Right lobe of liver (tissue), 6 donors: Measurements from ENCODE around the gene CSNK1G2. TPM values are rescaled to one million over a fixed set of nuclear protein-coding genes. Genes with fewer than 3 reads are reported as not detected.

ENCODE experiments used
- ATAC-seq, 4 donors: fragments of 200-7000 bp; cut with Tn5 transposase; one replicate each; pipeline ENCODE4 v1.9.1; 2020; ENCODE audit warnings: mild to moderate bottlenecking in 4 of 4, moderate library complexity in 4 of 4
- DNase-seq, 3 donors: peaks; one replicate each; pipeline ENCODE4 v3.0.0-alpha.2; 2020
- H3K27ac ChIP-seq, 3 donors: fragments of 200-600 bp; one replicate each; pipeline ENCODE4 v1.8.0; 2022
- H3K27me3 ChIP-seq, 2 donors: fragments of 200-600 bp; one replicate each; pipeline ENCODE4 v1.8.0; 2022
- H3K36me3 ChIP-seq, 4 donors: fragments of 200-600 bp; sonication (generic) in 1 of 4; one replicate each; pipeline versions ENCODE4 v1.5.1 to v1.8.0; 2017 to 2022; ENCODE audit warnings: control low read depth in 1 of 4
- H3K4me1 ChIP-seq, 4 donors: fragments of 200-600 bp; sonication (generic) in 1 of 4; one replicate each; pipeline versions ENCODE4 v1.5.1 to v1.8.0; 2017 to 2022; ENCODE audit warnings: control low read depth in 1 of 4
- H3K4me3 ChIP-seq, 3 donors: fragments of 200-600 bp; one replicate each; pipeline ENCODE4 v1.8.0; 2022
- H3K9me3 ChIP-seq, 4 donors: fragments of 200-600 bp; sonication (generic) in 1 of 4; one replicate each; pipeline versions ENCODE4 v1.5.1 to v1.8.0; 2017 to 2022; ENCODE audit warnings: control low read depth in 1 of 4
- CTCF ChIP-seq, 4 donors: fragments of 200-600 bp in 3 of 4; fragments of 450-650 bp in 1 of 4; IDR thresholded peaks; one replicate each; pipeline versions ENCODE4 v1.5.1 to v1.8.0; 2016 to 2022; ENCODE audit warnings: antibody characterized with exemption in 4 of 4, mild to moderate bottlenecking in 2 of 4
- POLR2A ChIP-seq: fragments of 450-650 bp; IDR thresholded peaks from one replicate; pipeline ENCODE4 v1.6.1; 2017; ENCODE audit warnings: antibody characterized with exemption, mild to moderate bottlenecking
- WGBS: methylation state at CpG from one replicate; pipeline ENCODE4 v1.1.6; 2018; ENCODE audit warnings: low coverage, low lambda C conversion rate; ENCODE audit not compliant: insufficient coverage; ENCODE audit errors: missing lambda C conversion rate; 5-methylcytosine and 5-hydroxymethylcytosine counted together
- intact Hi-C, 2 donors: fragments of 100-400 bp; cut with DNase I; formaldehyde crosslinking; loops; one replicate each; pipeline versions ENCODE4 v1.11.2 to v1.14.1; 2022
- total RNA-seq, 6 experiments: library from RNA; depleted of rRNA in 2 of 6; stranded (reverse); fragments of >200 nt in 2 of 6; fragmentation: NEBNext Ultra II Directional in 3 of 6; extraction: Animal tissue kit (Norgen Biotek cat#: 25700) in 3 of 6; gene quantifications; one replicate each; pipeline versions ENCODE4 v1.1.0 to v1.2.4, GENCODE V29; 2016 to 2023
- donor health status: DM: no; HTN: yes; CAD: no.
- donor health status: DM: no; HTN: no; CAD: no.
- donor health status: DM: no; HTN: no; CAD: no.
- donor health status: DM: no; HTN: yes; CAD: no.
- donor health status: DM: no; HTN: yes; CAD: no.

CSNK1G2 gene
- total RNA-seq, 6 experiments from 2014 or later = 14.4 to 35.2 (median 22.6) TPM

- peak overlapping the region in 1 of 3 donors; percentile 4 for H3K27ac ChIP-seq
- H3K36me3 ChIP-seq = no peaks in the 10 kb centered on the region
- no peak for DNase-seq
- no peaks in the 10 kb centered on the region for H3K9me3 ChIP-seq
- TF ChIP-seq CTCF (IDR thresholded peaks at IDR 0.05) = no peak
- TF ChIP-seq POLR2A = no peak
- H3K4me1 ChIP-seq = peaks cover 0 to 16% (median under 1%) of the 10 kb centered on the region in 4 donors
- no peaks in the 10 kb centered on the region for H3K27me3 ChIP-seq
- 50% methylated on average over 1 of the region's 6 CpGs for WGBS
- H3K4me3 ChIP-seq = no peak overlapping the region
- intact Hi-C loops = no loop called here
- ATAC-seq = no peak
These were observed 38.0 kb upstream of the CSNK1G2 start for GRCh38 chr19:1902923-1903322.

- peak overlapping the region in 2 of 3 donors; percentile 21 to 79 for H3K27ac ChIP-seq
- H3K27me3 ChIP-seq = no peaks in the 10 kb centered on the region
- H3K4me3 ChIP-seq = peak overlapping the region in 2 of 3 donors; percentile 63 to 72
- no peaks in the 10 kb centered on the region for H3K9me3 ChIP-seq
- TF ChIP-seq POLR2A (no peak), CTCF (IDR thresholded peaks at IDR 0.05) (no peak)
- DNase-seq = no peak
- ATAC-seq = no peak
- H3K4me1 ChIP-seq = peaks cover 0 to 13% (median 0%) of the 10 kb centered on the region in 4 donors
- no peaks in the 10 kb centered on the region for H3K36me3 ChIP-seq
- WGBS = 4% methylated on average over 3 of the region's 8 CpGs
- intact Hi-C loops = no loop called here
These were observed 36.2 kb upstream of the CSNK1G2 start for GRCh38 chr19:1904860-1905109.

GRCh38 chr19:1905110-1905862 lies 35.7 kb upstream of the CSNK1G2 start, which contains the start of the genes ADAT3 and SCAMP4:
Gene ADAT3, plus strand, starts transcription at chr19:1905399. Its CDS starts 6,649 bp downstream, at chr19:1912048.
Gene SCAMP4, plus strand, starts transcription at chr19:1905399. Its CDS starts 9,621 bp downstream, at chr19:1915020.
- intact Hi-C loops = no loop called here
- DNase-seq (peak; percentile 100), ATAC-seq (peak; percentile 91 to 97 (median 94))
- WGBS = under 1% methylated on average over 13 of the region's 92 CpGs
- TF ChIP-seq CTCF (IDR thresholded peaks at IDR 0.05) (no peak), POLR2A (peak; percentile 80)
- no peaks in the 10 kb centered on the region for H3K9me3 ChIP-seq
- H3K27me3 ChIP-seq = no peaks in the 10 kb centered on the region
- H3K27ac ChIP-seq = peak within 1 kb of the TSS; percentile 31 to 79 (median 48)
- peak within 1 kb of the TSS; percentile 51 to 72 (median 63) for H3K4me3 ChIP-seq
- H3K36me3 ChIP-seq = no peaks in the 10 kb centered on the region
- H3K4me1 ChIP-seq = peaks cover 0 to 13% (median 0%) of the 10 kb centered on the region in 4 donors

- Histone ChIP-seq H3K9me3 (no peaks in the 10 kb centered on the region), H3K4me3 (peak overlapping the region; percentile 51 to 72 (median 63)), H3K4me1 (peaks cover 0 to 13% (median 0%) of the 10 kb centered on the region in 4 donors), H3K27me3 (no peaks in the 10 kb centered on the region), H3K27ac (peak overlapping the region; percentile 31 to 79 (median 48)), H3K36me3 (no peaks in the 10 kb centered on the region)
- TF ChIP-seq CTCF (IDR thresholded peaks at IDR 0.05) (no peak), POLR2A (no peak)
- WGBS = 70% methylated on average over 10 of the region's 15 CpGs
- ATAC-seq (no peak), DNase-seq (no peak)
- intact Hi-C loops = no loop called here
These were observed 35.1 kb upstream of the CSNK1G2 start for GRCh38 chr19:1905863-1906375.
